Panc1 (cell line): ENCODE data around the gene CILP2. TPM values are rescaled to one million over a fixed set of nuclear protein-coding genes. Genes with fewer than 3 reads are reported as not detected.

Experiments
- ATAC-seq: fragments of 200-7000 bp; cut with Tn5 transposase; 2 replicates; pipeline ENCODE4 v1.9.1; 2020; ENCODE audit warnings: mild to moderate bottlenecking, moderate library complexity
- BruUV-seq: library from RNA; stranded (reverse); fragments of 400-500 nt; replicated peaks from 2 replicates; lab custom pipeline; 2021; lab: Mats Ljungman, UMichigan
- CTCF ChIA-PET: fragments of 300-600 bp; sonication (Branson Sonifier 250); formaldehyde crosslinking; loops from one replicate; lab custom pipeline; 2022; ENCODE audit warnings: antibody characterized with exemption; lab: Charles Lee
- POLR2A ChIA-PET: fragments of 300-600 bp; sonication (Branson Sonifier 250); formaldehyde crosslinking; loops from one replicate; lab custom pipeline; 2022; ENCODE audit warnings: antibody characterized with exemption; lab: Charles Lee
- DNase-seq: peaks from one replicate; pipeline ENCODE4 v3.0.0-alpha.2; 2010; ENCODE audit warnings: low read depth, low spot score
- H3K27ac ChIP-seq: 2 replicates; pipeline ENCODE4 v1.5.1; 2011; ENCODE audit warnings: mild to moderate bottlenecking, low read length, inconsistent platforms
- H3K27me3 ChIP-seq: fragments of 200-500 bp; sonication (Bioruptor generic); 2 replicates; pipeline ENCODE4 v1.6.0; 2014; ENCODE audit warnings: low read length, inconsistent platforms; ENCODE audit not compliant: control insufficient read depth, insufficient read depth
- H3K36me3 ChIP-seq: fragments of 200-500 bp; sonication (Bioruptor generic); 2 replicates; pipeline ENCODE4 v1.5.1; 2014; ENCODE audit warnings: inconsistent platforms, mild to moderate bottlenecking, low read length, moderate library complexity; ENCODE audit not compliant: control insufficient read depth, insufficient read depth
- H3K4me1 ChIP-seq: 2 replicates; pipeline ENCODE4 v1.5.1; 2011; ENCODE audit warnings: inconsistent platforms, mild to moderate bottlenecking, low read length, moderate library complexity; ENCODE audit not compliant: control insufficient read depth, insufficient read depth
- H3K4me3 ChIP-seq, 2 experiments: 2 replicates each; pipeline ENCODE4 v1.5.1; 2011 to 2012; ENCODE audit warnings: low read depth in 2 of 2, low read length in 2 of 2, mild to moderate bottlenecking in 2 of 2, inconsistent platforms in 1 of 2, moderate library complexity in 1 of 2
- H3K9me3 ChIP-seq: fragments of 200-500 bp; sonication (Bioruptor generic); 2 replicates; pipeline ENCODE4 v1.5.1; 2014; ENCODE audit warnings: low read depth, mild to moderate bottlenecking, inconsistent platforms, low read length, moderate library complexity; ENCODE audit not compliant: control insufficient read depth, insufficient read depth
- POLR2AphosphoS5 ChIP-seq: IDR thresholded peaks from 2 replicates; pipeline ENCODE4 v1.6.1; 2012; ENCODE audit warnings: mild to moderate bottlenecking, low read depth, low read length, moderate library complexity
- SIN3A ChIP-seq: IDR thresholded peaks from 2 replicates; pipeline ENCODE4 v1.6.1; 2012; ENCODE audit warnings: low read depth, mild to moderate bottlenecking, low read length, moderate library complexity, borderline replicate concordance; ENCODE audit not compliant: insufficient read depth
- TCF7L2 ChIP-seq: IDR thresholded peaks from 2 replicates; pipeline ENCODE4 v1.6.1; 2011; ENCODE audit warnings: mild to moderate bottlenecking, low read depth, low read length, inconsistent platforms
- in situ Hi-C: cut with HindIII; loops from 2 replicates; pipeline ENCODE4 v1.10.0; 2016; ENCODE audit warnings: low sequenced_read_pairs, low pct_unique_long_range_greater_than_20kb
- intact Hi-C: fragments of 100-400 bp; cut with micrococcal nuclease; formaldehyde crosslinking; loops from one replicate; pipeline ENCODE4 v1.10.0; 2022; ENCODE audit not compliant: unreplicated experiment
- total RNA-seq: library from RNA; stranded (reverse); gene quantifications from one replicate; pipeline ENCODE4 v1.2.1, GENCODE V29; 2021; ENCODE audit not compliant: unreplicated experiment
- TF ChIP-seq, protein P1 (sequence below), 2 experiments: IDR thresholded peaks; 2 replicates each; pipeline ENCODE4 v1.6.1; 2011 to 2012; ENCODE audit warnings: low read depth in 2 of 2, control low read depth in 1 of 2, low read length in 1 of 2, mild to moderate bottlenecking in 1 of 2, moderate library complexity in 1 of 2; ENCODE audit not compliant: insufficient read depth in 1 of 2
- TF ChIP-seq, protein P2 (sequence below): fragments of 450-650 bp; IDR thresholded peaks from 2 replicates; pipeline ENCODE4 v1.5.1; 2017; ENCODE audit warnings: mild to moderate bottlenecking

Gene CILP2
- total RNA-seq, 1 experiment from 2014 or later = 0.46 TPM

DNA sequence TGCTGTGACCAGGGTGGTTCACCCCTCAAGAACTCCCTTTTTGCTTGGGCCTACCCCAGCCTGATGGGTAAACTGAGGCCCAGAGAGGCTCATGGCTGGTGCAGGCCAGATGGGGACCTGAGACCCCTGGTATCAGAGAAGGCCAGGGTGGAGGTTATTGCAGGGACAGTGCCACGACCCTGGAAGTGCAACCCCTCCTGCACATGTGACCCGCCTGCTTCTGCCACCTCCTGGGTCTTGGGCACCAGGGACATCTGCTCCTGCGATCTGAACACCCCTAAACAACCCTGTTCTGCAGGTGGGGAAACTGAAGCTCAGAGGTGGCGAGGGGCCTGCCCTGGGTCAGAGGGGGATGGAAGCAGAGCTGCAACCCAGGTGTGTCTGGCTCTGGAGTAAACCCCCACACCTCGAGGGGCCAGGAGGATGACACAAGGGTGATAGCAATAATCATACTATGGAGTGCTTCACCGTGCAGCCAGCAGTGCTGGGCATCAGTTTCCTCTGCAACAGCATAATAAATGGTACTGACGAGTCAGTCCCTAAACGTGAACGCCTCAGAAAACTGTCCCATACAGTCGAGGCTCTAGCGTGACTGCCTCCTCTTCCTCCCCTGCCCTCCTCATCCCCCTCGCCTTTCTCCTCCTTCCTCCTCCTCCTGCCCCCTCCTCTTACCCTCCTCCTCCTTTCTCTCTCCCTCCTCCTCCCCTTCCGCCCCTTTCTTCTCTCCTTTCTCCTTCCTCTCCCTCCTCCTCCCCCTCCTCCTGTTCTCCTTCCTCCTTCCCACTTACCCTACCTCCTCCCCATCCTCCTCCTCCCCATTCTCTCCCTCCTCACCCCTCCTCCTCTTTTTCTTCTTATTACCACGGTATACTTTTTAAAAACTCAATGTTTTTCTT is 5.0 kb upstream of the CILP2 start:
- Histone ChIP-seq H3K9me3 (no peaks in the 10 kb centered on the region), H3K4me1 (no peaks in the 10 kb centered on the region), H3K27ac (no peak overlapping the region), H3K27me3 (no peaks in the 10 kb centered on the region), H3K36me3 (no peaks in the 10 kb centered on the region), H3K4me3 (no peak overlapping the region)
- no TSS peak for BruUV-seq
- ATAC-seq (no peak), DNase-seq (no peak)
- in situ Hi-C loops = no loop called here
- no peak for TF ChIP-seq TCF7L2
- TF ChIP-seq, protein P1, sequence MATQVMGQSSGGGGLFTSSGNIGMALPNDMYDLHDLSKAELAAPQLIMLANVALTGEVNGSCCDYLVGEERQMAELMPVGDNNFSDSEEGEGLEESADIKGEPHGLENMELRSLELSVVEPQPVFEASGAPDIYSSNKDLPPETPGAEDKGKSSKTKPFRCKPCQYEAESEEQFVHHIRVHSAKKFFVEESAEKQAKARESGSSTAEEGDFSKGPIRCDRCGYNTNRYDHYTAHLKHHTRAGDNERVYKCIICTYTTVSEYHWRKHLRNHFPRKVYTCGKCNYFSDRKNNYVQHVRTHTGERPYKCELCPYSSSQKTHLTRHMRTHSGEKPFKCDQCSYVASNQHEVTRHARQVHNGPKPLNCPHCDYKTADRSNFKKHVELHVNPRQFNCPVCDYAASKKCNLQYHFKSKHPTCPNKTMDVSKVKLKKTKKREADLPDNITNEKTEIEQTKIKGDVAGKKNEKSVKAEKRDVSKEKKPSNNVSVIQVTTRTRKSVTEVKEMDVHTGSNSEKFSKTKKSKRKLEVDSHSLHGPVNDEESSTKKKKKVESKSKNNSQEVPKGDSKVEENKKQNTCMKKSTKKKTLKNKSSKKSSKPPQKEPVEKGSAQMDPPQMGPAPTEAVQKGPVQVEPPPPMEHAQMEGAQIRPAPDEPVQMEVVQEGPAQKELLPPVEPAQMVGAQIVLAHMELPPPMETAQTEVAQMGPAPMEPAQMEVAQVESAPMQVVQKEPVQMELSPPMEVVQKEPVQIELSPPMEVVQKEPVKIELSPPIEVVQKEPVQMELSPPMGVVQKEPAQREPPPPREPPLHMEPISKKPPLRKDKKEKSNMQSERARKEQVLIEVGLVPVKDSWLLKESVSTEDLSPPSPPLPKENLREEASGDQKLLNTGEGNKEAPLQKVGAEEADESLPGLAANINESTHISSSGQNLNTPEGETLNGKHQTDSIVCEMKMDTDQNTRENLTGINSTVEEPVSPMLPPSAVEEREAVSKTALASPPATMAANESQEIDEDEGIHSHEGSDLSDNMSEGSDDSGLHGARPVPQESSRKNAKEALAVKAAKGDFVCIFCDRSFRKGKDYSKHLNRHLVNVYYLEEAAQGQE (IDR thresholded peaks at IDR 0.05; ENCODE audit: insufficient read depth in 1 of 2, low read depth in 2 of 2, low read length in 1 of 2) = no peak
- no peak for TF ChIP-seq POLR2AphosphoS5
- TF ChIP-seq, protein P2, sequence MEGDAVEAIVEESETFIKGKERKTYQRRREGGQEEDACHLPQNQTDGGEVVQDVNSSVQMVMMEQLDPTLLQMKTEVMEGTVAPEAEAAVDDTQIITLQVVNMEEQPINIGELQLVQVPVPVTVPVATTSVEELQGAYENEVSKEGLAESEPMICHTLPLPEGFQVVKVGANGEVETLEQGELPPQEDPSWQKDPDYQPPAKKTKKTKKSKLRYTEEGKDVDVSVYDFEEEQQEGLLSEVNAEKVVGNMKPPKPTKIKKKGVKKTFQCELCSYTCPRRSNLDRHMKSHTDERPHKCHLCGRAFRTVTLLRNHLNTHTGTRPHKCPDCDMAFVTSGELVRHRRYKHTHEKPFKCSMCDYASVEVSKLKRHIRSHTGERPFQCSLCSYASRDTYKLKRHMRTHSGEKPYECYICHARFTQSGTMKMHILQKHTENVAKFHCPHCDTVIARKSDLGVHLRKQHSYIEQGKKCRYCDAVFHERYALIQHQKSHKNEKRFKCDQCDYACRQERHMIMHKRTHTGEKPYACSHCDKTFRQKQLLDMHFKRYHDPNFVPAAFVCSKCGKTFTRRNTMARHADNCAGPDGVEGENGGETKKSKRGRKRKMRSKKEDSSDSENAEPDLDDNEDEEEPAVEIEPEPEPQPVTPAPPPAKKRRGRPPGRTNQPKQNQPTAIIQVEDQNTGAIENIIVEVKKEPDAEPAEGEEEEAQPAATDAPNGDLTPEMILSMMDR = no peak
- TF ChIP-seq SIN3A = no peak
- ChIA-PET CTCF (interaction anchor here (0.6 to 1.4 kb wide), 5 partner anchors 16 to 202 kb away, joined by 3 to 9 read pairs (median 3); no protein-coding TSS in a partner anchor), POLR2A (interaction anchor here (0.5 to 0.6 kb wide), 2 partner anchors 64 to 87 kb away, joined by 4 to 6 read pairs; no protein-coding TSS in a partner anchor)
- intact Hi-C loops = loop anchor here (10.0 kb wide), 1 partner anchor 112 kb away; the partner anchor contains the start of gene GMIP

DNA sequence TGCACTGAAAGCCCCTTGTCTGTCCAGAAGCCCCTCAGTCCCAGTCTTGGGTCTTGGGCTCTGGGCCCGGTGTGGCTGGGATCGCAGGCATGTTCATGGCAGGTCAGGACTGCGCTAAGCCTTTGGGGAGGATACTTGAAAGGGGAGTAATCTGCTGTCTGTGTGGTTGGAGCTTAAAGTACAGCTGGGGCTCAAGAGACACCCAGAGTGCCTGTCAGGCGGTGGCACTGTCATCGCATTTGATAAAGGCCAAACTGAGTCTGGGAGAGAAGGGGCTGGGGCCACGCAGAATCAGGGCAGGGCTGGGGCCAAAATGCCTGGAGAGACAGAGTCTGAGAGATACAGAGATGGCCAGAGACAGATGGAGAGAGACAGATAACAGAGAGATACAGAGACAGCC is 4.2 kb upstream of the CILP2 start:
- no peak overlapping the region for H3K27ac ChIP-seq
- in situ Hi-C loops (no loop called here), intact Hi-C loops (loop anchor here (10.0 kb wide), 1 partner anchor 111 kb away; the partner anchor contains the start of gene GMIP)
- DNase-seq (no peak), ATAC-seq (no peak)
- CTCF ChIA-PET = no interaction called here
- no peaks in the 10 kb centered on the region for H3K27me3 ChIP-seq
- no peaks in the 10 kb centered on the region for H3K4me1 ChIP-seq
- H3K36me3 ChIP-seq = no peaks in the 10 kb centered on the region
- POLR2A ChIA-PET = no interaction called here
- BruUV-seq = TSS peak; percentile 63
- TF ChIP-seq POLR2AphosphoS5 = no peak
- TF ChIP-seq, protein P1 (IDR thresholded peaks at IDR 0.05; ENCODE audit: insufficient read depth in 1 of 2, low read depth in 2 of 2, low read length in 1 of 2) = no peak
- no peak overlapping the region for H3K4me3 ChIP-seq
- H3K9me3 ChIP-seq = no peaks in the 10 kb centered on the region
